Lower leg skin (tissue), 4 donors: ENCODE results near the gene SEC24D. TPM values are rescaled to one million over a fixed set of nuclear protein-coding genes. Genes with fewer than 3 reads are reported as not detected.

Source experiments
- DNase-seq, 2 donors: peaks; one replicate each; pipeline ENCODE4 v3.0.0-alpha.2; 2019; ENCODE audit warnings: low spot score in 2 of 2
- H3K4me3 ChIP-seq: fragments of 200-600 bp; sonication (generic); 2 replicates; pipeline ENCODE4 v1.5.1; 2017; ENCODE audit warnings: mild to moderate bottlenecking, low read depth; ENCODE audit not compliant: poor library complexity, severe bottlenecking
- POLR2A ChIP-seq, 2 donors: fragments of 450-650 bp; IDR thresholded peaks; one replicate each; pipeline ENCODE4 v1.6.1; 2016 to 2017; ENCODE audit warnings: antibody characterized with exemption in 2 of 2, mild to moderate bottlenecking in 1 of 2, moderate library complexity in 1 of 2
- WGBS, 2 donors: methylation state at CpG; one replicate each; pipeline ENCODE4 v1.1.5; 2018; 5-methylcytosine and 5-hydroxymethylcytosine counted together
- intact Hi-C: fragments of 100-400 bp; cut with DNase I; formaldehyde crosslinking; loops from one replicate; pipeline ENCODE4 v1.15.0; 2023; ENCODE audit warnings: low total_unique reads
- total RNA-seq, 4 donors: library from RNA; depleted of rRNA; stranded (reverse); fragments of >200 nt; gene quantifications; one replicate each; pipeline ENCODE4 v1.1.0, GENCODE V29; 2016
- TF ChIP-seq, protein P1 (sequence below), 3 donors: fragments of 450-650 bp; IDR thresholded peaks; one replicate each; pipeline ENCODE4 v1.5.1; 2016; ENCODE audit warnings: antibody characterized with exemption in 3 of 3, mild to moderate bottlenecking in 3 of 3, moderate library complexity in 2 of 3

SEC24D gene
- total RNA-seq, 4 donors from 2014 or later = 8.0 to 14.8 (median 12.9) TPM

DNA sequence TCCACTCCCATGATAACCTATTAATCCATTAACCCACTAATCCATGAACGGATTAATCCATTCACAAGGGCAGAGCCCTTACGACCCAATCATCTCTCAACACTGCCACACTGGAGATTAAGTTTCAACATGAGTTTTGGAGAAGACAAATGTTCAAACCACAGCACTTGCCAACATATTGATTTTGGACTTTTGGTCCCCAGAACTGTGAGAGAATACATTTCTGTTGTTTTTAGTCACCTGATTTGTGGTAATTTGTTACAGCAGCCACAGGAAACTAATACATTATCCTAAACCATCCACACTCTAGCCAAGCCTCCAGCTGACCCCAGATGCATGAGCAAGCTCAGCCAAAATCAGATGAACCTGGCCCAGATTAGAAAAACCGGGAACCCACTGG is 22.4 kb downstream of the SEC24D start:
- 94 to 96% methylated on average over 3 of the region's 3 CpGs for WGBS, 2 donors
- no peak for TF ChIP-seq POLR2A (IDR thresholded peaks at IDR 0.05)
- TF ChIP-seq, protein P1, sequence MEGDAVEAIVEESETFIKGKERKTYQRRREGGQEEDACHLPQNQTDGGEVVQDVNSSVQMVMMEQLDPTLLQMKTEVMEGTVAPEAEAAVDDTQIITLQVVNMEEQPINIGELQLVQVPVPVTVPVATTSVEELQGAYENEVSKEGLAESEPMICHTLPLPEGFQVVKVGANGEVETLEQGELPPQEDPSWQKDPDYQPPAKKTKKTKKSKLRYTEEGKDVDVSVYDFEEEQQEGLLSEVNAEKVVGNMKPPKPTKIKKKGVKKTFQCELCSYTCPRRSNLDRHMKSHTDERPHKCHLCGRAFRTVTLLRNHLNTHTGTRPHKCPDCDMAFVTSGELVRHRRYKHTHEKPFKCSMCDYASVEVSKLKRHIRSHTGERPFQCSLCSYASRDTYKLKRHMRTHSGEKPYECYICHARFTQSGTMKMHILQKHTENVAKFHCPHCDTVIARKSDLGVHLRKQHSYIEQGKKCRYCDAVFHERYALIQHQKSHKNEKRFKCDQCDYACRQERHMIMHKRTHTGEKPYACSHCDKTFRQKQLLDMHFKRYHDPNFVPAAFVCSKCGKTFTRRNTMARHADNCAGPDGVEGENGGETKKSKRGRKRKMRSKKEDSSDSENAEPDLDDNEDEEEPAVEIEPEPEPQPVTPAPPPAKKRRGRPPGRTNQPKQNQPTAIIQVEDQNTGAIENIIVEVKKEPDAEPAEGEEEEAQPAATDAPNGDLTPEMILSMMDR (IDR thresholded peaks at IDR 0.05) = no peak
- H3K4me3 ChIP-seq = no peak overlapping the region
- intact Hi-C loops = no loop called here
- DNase-seq = no peak

DNA sequence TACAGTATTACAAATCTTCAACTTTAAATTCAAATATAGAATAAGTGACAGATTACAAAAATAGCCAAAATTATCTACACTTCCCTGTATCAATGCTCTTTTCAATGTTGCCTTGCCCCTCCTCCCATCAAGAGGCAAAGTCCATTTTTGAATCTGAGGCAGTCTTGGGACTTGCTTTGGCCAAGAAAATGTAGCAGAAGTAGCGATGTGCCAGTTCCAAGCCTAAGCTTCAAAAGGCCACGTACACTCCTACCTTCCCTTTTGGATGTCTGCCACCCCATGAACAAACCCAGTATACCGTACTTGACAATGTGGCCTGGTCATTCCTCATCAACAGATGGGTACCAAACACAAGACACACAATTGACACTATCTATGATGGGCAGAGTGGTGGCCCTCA is 24.1 kb downstream of the SEC24D start:
- no peak for TF ChIP-seq POLR2A (IDR thresholded peaks at IDR 0.05)
- TF ChIP-seq, protein P1 (IDR thresholded peaks at IDR 0.05) = no peak
- no peak for DNase-seq
- intact Hi-C loops = no loop called here
- 68 to 80% methylated on average over 3 of the region's 3 CpGs for WGBS, 2 donors
- H3K4me3 ChIP-seq = no peak overlapping the region

DNA sequence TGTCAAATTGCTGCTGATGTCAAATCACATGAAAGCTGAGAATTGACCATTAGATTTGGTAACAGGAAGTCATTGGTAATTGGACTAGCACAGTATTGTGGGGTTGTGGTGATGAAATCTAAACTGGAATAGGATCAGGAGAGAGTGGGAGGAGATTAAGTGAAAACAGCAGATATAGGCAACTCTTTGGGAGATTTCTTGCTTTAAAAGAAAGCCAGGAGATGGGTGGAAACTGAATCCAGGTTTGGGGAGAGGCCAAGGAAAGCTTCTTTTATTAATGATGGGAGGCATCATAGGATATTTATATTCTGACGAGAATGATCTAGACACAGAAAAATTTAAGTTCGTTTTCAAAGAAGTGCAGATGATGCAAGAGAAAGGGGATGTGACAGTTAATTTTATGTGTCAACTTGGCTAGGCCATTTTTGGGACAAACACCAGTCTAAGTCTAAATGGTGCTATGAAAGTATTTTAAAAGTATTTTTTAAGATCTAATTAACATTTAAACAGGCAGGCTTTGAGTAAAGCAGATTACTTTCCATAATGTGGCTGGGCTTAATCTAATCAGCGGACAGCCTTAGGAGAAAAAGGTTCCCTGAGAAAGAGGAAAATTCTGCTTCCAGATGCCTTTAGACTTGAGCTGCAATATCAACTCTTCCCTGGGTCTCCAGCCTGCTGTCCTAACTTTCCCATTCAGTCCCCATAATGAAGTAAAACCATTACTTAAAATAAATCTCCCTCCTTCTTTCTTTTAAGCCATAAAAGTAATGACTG is 24.7 kb downstream of the SEC24D start:
- 52 to 55% methylated on average over 3 of the region's 3 CpGs for WGBS, 2 donors
- DNase-seq = no peak
- intact Hi-C loops = no loop called here
- TF ChIP-seq, protein P1 (IDR thresholded peaks at IDR 0.05) = no peak
- TF ChIP-seq POLR2A (IDR thresholded peaks at IDR 0.05) = no peak
- no peak overlapping the region for H3K4me3 ChIP-seq

DNA sequence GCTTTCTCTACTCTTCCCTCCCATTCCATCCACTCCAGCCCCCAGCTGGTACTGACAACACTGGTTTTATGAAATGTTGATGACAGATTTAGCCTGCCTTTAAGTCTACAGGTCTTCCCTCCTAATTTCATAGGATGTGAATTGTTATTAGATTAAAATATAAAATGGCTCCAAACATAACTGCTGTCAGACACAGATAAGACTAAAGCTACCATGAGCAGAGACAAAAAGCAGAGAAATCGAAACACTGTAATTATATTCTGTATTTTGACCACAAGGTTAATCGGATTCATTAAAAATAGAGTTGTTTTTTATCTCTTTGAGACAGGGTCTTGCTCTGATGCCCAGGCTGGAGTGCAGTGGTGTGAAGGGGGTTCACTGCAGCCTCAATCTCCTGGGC is 28.3 kb downstream of the SEC24D start:
- intact Hi-C loops = no loop called here
- H3K4me3 ChIP-seq = no peak overlapping the region
- no peak for TF ChIP-seq POLR2A (IDR thresholded peaks at IDR 0.05)
- TF ChIP-seq, protein P1 (IDR thresholded peaks at IDR 0.05) = no peak
- DNase-seq = no peak
- 90 to 93% methylated on average over 2 of the region's 2 CpGs for WGBS, 2 donors

DNA sequence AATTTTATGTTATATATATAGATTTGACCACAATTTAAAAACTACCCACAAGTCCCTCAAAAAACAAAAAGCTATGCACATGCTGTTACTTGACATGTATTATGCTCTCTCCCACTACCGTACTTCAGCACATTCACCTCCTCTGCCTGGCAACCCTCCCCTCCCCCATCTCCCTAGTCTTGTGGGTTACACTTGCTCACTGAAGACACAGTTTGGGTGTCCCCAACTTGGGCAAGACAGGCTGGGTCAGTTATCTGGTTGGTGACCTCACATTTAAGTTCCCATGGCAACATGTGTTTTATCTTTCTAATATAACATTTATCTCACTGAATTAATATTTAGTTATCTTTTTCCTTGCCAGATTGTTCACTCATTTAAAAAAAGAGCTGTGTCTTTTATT is 32.7 kb downstream of the SEC24D start:
- TF ChIP-seq POLR2A (IDR thresholded peaks at IDR 0.05) = no peak
- TF ChIP-seq, protein P1 (IDR thresholded peaks at IDR 0.05) = no peak
- DNase-seq = no peak
- intact Hi-C loops = no loop called here
- whole genome bisulfite sequencing, 2 donors = 90 to 96% methylated on average over 1 of the region's 1 CpG
- no peak overlapping the region for H3K4me3 ChIP-seq
